HepG2 (cell line): ENCODE data around the gene DPYD. TPM values are rescaled to one million over a fixed set of nuclear protein-coding genes. Genes with fewer than 3 reads are reported as not detected.

ENCODE experiments used
- ATAC-seq: fragments of 200-7000 bp; cut with Tn5 transposase; 3 replicates; pipeline ENCODE4 v1.9.1; 2020; ENCODE audit warnings: mild to moderate bottlenecking, moderate library complexity
- BruUV-seq: library from RNA; stranded (reverse); fragments of 400-500 nt; replicated peaks from 2 replicates; lab custom pipeline; 2021; lab: Mats Ljungman, UMichigan
- CTCF ChIA-PET: fragments of 300-600 bp; formaldehyde crosslinking; extraction: SDS; loops from one replicate; lab custom pipeline; 2021; ENCODE audit warnings: low total read pairs, inconsistent platforms, low intra/inter-chr PET ratio; lab: Yijun Ruan, JAX
- POLR2A ChIA-PET: fragments of 350-600 bp; sonication (Branson Sonifier 250); formaldehyde crosslinking; loops from one replicate; lab custom pipeline; 2020; ENCODE audit warnings: antibody characterized with exemption, inconsistent platforms; lab: Yijun Ruan, JAX
- DNase-seq: peaks from one replicate; pipeline ENCODE4 v3.0.0-alpha.2; 2015; ENCODE audit warnings: low spot score
- FAIRE-seq: peaks from 3 replicates; lab custom pipeline; 2011; peaks lifted over from hg19 to GRCh38; lab: Jason Lieb, UNC
- H2AFZ ChIP-seq: one replicate; pipeline ENCODE4 v1.6.1; 2011; ENCODE audit warnings: low read length, inconsistent platforms
- H3K27ac ChIP-seq: fragments of 300-600 bp; 3 replicates; pipeline ENCODE4 v1.8.0; 2011; ENCODE audit warnings: mixed run types, mild to moderate bottlenecking, mixed read lengths, low read length, inconsistent platforms; ENCODE audit not compliant: insufficient read depth; ENCODE audit errors: extremely low read length
- H3K27me3 ChIP-seq, 2 experiments: fragments of 200-600 bp in 1 of 2; 2 replicates in 1 of 2; 3 replicates in 1 of 2; pipeline versions ENCODE4 v1.6.0 to v1.8.0; 2011; ENCODE audit warnings: low read length in 2 of 2, mild to moderate bottlenecking in 2 of 2, moderate library complexity in 2 of 2, inconsistent platforms in 1 of 2; ENCODE audit not compliant: insufficient read depth in 2 of 2, control insufficient read depth in 1 of 2
- H3K36me3 ChIP-seq, 2 experiments: fragments of 200-600 bp in 1 of 2; replicated peaks in 1 of 2; 2 replicates in 1 of 2; 3 replicates in 1 of 2; pipeline versions ENCODE4 v1.5.1 to v1.8.0; 2011; ENCODE audit warnings: low read length in 2 of 2, inconsistent platforms in 1 of 2; ENCODE audit not compliant: insufficient read depth in 2 of 2, control insufficient read depth in 1 of 2
- H3K4me1 ChIP-seq: 2 replicates; pipeline ENCODE4 v1.5.1; 2012; ENCODE audit warnings: low read length, inconsistent platforms; ENCODE audit not compliant: insufficient read depth
- H3K4me2 ChIP-seq: 2 replicates; pipeline ENCODE4 v1.6.0; 2011; ENCODE audit warnings: low read depth, low read length, inconsistent platforms
- H3K4me3 ChIP-seq, 3 experiments: fragments of 200-600 bp in 1 of 3; sonication (generic), shearing (Covaris generic) in 1 of 3; replicated peaks in 1 of 3; 2 replicates each; pipeline ENCODE4 v1.5.1; 2011 to 2016; ENCODE audit warnings: low read length in 3 of 3, inconsistent platforms in 2 of 3, low read depth in 2 of 3, mild to moderate bottlenecking in 2 of 3, control low read depth in 1 of 3, mixed read lengths in 1 of 3; ENCODE audit not compliant: insufficient read depth in 1 of 3
- H3K79me2 ChIP-seq: one replicate; pipeline ENCODE4 v1.6.1; 2011; ENCODE audit warnings: low read length, inconsistent platforms; ENCODE audit not compliant: insufficient read depth
- H3K9ac ChIP-seq: 2 replicates; pipeline ENCODE4 v1.6.0; 2011; ENCODE audit warnings: mild to moderate bottlenecking, low read depth, low read length, inconsistent platforms; ENCODE audit not compliant: insufficient read depth
- H3K9me3 ChIP-seq: 2 replicates; pipeline ENCODE4 v1.5.1; 2012; ENCODE audit warnings: mild to moderate bottlenecking, low read length
- H4K20me1 ChIP-seq: 2 replicates; pipeline ENCODE4 v1.6.0; 2011; ENCODE audit warnings: inconsistent platforms, mild to moderate bottlenecking, low read length, moderate library complexity; ENCODE audit not compliant: insufficient read depth
- AHR ChIP-seq: IDR thresholded peaks from 2 replicates; pipeline ENCODE4 v1.6.1; 2018; ENCODE audit warnings: missing genetic modification reagents, missing compliant biosample characterization
- CC2D1A ChIP-seq: sonication (generic); formaldehyde crosslinking; IDR thresholded peaks from 2 replicates; pipeline ENCODE4 v1.8.1; 2023; ENCODE audit warnings: mild to moderate bottlenecking, missing genetic modification reagents
- DPF2 ChIP-seq: sonication (generic); formaldehyde crosslinking; IDR thresholded peaks from 2 replicates; pipeline ENCODE4 v1.4.0; 2020; ENCODE audit warnings: mild to moderate bottlenecking, low read depth, missing genetic modification reagents, borderline replicate concordance
- HNF4A ChIP-seq: sonication (generic); formaldehyde crosslinking; IDR thresholded peaks from 2 replicates; pipeline ENCODE4 v1.4.0; 2020; ENCODE audit warnings: missing genetic modification reagents
- PBX2 ChIP-seq: IDR thresholded peaks from 2 replicates; pipeline ENCODE4 v1.6.1; 2016; ENCODE audit warnings: control low read depth
- PCBP1 ChIP-seq: fragments of 200-400 bp; formaldehyde crosslinking; IDR thresholded peaks from 2 replicates; pipeline ENCODE4 v1.6.1; 2017; ENCODE audit warnings: mild to moderate bottlenecking, low read depth, low read length, borderline replicate concordance
- ZBTB37 ChIP-seq: sonication (generic); formaldehyde crosslinking; IDR thresholded peaks from 2 replicates; pipeline ENCODE4 v1.4.0; 2020; ENCODE audit warnings: mild to moderate bottlenecking, missing genetic modification reagents
- ZNF207 ChIP-seq: fragments of 450-650 bp; IDR thresholded peaks from 2 replicates; pipeline ENCODE4 v1.6.1; 2016; ENCODE audit warnings: antibody characterized with exemption, borderline replicate concordance
- ZNF614 ChIP-seq: IDR thresholded peaks from 2 replicates; pipeline ENCODE4 v1.6.1; 2018; ENCODE audit warnings: missing biosample characterization, missing genetic modification reagents, inconsistent platforms, borderline replicate concordance
- WGBS: methylation state at CpG from one replicate; pipeline ENCODE4 v1.1.6; 2017; ENCODE audit warnings: low lambda C conversion rate; 5-methylcytosine and 5-hydroxymethylcytosine counted together
- in situ Hi-C: cut with HindIII; loops from 2 replicates; pipeline ENCODE4 v1.10.0; 2017; ENCODE audit warnings: low pct_unique_long_range_greater_than_20kb; ENCODE audit not compliant: extremely low pct_ligation_motif_present
- intact Hi-C: fragments of 100-400 bp; cut with micrococcal nuclease; formaldehyde crosslinking; loops from one replicate; pipeline ENCODE4 v1.10.0; 2022; ENCODE audit not compliant: unreplicated experiment
- polyA plus RNA-seq, 8 experiments: library from polyadenylated mRNA; depleted of rRNA in 3 of 8; stranded (reverse) in 7 of 8; unstranded in 1 of 8; fragments of >200 nt; fragmentation: Illumina TruSeq in 4 of 8; extraction: Trizol in 4 of 8; gene quantifications; 2 replicates each; pipeline versions ENCODE4 v1.2.1 to v1.2.3, GENCODE V29; 2011 to 2016; ENCODE audit warnings: low read depth in 4 of 8, missing spikeins in 1 of 8, mixed read lengths in 1 of 8; ENCODE audit not compliant: insufficient read depth in 1 of 8
- total RNA-seq, 5 experiments: library from RNA; depleted of rRNA; stranded (reverse); fragments of >200 nt; fragmentation: Illumina TruSeq; extraction: Trizol; gene quantifications; 2 replicates each; pipeline ENCODE4 v1.2.3, GENCODE V29; 2016; ENCODE audit warnings: low read depth in 1 of 5
- TF ChIP-seq, protein P1 (sequence below): sonication (generic); formaldehyde crosslinking; IDR thresholded peaks from 2 replicates; pipeline ENCODE4 v1.4.0; 2020; ENCODE audit warnings: missing genetic modification reagents, mild to moderate bottlenecking, borderline replicate concordance
- TF ChIP-seq, protein P2 (sequence below), 2 experiments: sonication (generic) in 1 of 2; formaldehyde crosslinking in 1 of 2; IDR thresholded peaks; 2 replicates each; pipeline versions ENCODE4 v1.5.1 to v1.6.1; 2011 to 2020; ENCODE audit warnings: borderline replicate concordance in 1 of 2, low read depth in 1 of 2, low read length in 1 of 2, mild to moderate bottlenecking in 1 of 2, missing genetic modification reagents in 1 of 2, moderate library complexity in 1 of 2

DPYD gene
- total and polyA plus RNA-seq, 2 of the 13 experiments (the other 11 are each of a cell fraction or from before 2014, with no cell fraction given) = 1.3 to 3.4 TPM

DNA sequence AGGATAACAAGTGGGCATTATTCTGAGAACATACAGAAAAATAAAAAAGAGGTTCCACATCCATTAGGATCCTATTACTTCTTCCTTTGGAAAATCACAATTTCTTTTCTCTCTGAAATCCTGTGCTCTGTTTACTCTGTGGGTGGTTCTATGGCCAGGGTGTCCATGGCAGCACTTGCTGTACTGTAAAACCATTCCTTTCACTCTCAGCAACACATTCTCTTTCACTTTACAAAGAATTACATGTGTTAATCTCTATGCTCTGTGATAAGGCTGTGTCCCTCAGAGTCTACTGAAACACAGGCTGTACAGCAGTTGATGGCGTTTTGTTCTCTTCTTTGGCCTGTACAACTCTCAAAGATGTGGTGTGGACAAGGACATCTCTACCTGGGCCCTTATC lies 675.2 kb downstream of the DPYD start:
- H3K4me1 ChIP-seq = no peaks in the 10 kb centered on the region
- no peaks in the 10 kb centered on the region for H4K20me1 ChIP-seq
- ATAC-seq (no peak), DNase-seq (no peak), FAIRE-seq (no peak)
- H3K4me3 ChIP-seq = no peak overlapping the region
- H3K27me3 ChIP-seq = no peaks in the 10 kb centered on the region
- no TSS peak for BruUV-seq
- intact Hi-C loops = loop anchor here (10.0 kb wide), 2 partner anchors 279 to 809 kb away; no protein-coding TSS in a partner anchor
- no peak overlapping the region for H3K27ac ChIP-seq
- H3K9me3 ChIP-seq = no peaks in the 10 kb centered on the region
- H3K36me3 ChIP-seq = no peaks in the 10 kb centered on the region
- no peak overlapping the region for H2AFZ ChIP-seq
- CTCF ChIA-PET = no interaction called here
- POLR2A ChIA-PET = no interaction called here
- H3K9ac ChIP-seq = no peak overlapping the region
- H3K4me2 ChIP-seq = no peak overlapping the region
- no CpG with 5 or more reads among the region's 1 CpG for WGBS
- in situ Hi-C loops = no loop called here
- no peaks in the 10 kb centered on the region for H3K79me2 ChIP-seq
- no peak for TF ChIP-seq ZNF207
- TF ChIP-seq, protein P1, sequence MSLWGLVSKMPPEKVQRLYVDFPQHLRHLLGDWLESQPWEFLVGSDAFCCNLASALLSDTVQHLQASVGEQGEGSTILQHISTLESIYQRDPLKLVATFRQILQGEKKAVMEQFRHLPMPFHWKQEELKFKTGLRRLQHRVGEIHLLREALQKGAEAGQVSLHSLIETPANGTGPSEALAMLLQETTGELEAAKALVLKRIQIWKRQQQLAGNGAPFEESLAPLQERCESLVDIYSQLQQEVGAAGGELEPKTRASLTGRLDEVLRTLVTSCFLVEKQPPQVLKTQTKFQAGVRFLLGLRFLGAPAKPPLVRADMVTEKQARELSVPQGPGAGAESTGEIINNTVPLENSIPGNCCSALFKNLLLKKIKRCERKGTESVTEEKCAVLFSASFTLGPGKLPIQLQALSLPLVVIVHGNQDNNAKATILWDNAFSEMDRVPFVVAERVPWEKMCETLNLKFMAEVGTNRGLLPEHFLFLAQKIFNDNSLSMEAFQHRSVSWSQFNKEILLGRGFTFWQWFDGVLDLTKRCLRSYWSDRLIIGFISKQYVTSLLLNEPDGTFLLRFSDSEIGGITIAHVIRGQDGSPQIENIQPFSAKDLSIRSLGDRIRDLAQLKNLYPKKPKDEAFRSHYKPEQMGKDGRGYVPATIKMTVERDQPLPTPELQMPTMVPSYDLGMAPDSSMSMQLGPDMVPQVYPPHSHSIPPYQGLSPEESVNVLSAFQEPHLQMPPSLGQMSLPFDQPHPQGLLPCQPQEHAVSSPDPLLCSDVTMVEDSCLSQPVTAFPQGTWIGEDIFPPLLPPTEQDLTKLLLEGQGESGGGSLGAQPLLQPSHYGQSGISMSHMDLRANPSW (CRISPR knock-in tag) = no peak
- no peak for TF ChIP-seq HNF4A
- no peak for TF ChIP-seq CC2D1A

DNA sequence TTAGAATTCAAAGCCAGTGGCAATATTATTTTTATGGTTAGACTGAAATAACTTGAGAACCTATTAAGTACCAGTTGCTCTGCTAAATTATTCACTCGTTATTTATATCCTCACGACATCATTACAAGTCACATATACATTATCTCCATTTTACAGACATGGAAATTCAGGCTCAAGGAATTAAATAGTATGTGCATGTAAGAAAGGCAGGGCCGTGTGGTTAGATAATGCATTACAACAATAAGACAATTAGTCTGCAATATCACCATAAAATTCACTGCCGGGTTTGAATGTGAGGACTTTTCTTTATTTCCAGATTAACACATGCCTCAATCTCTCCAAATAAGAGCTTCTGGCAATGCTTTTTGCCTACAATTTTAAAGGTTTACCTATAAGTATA lies 675.8 kb downstream of the DPYD start:
- DNase-seq (no peak), ATAC-seq (no peak), FAIRE-seq (no peak)
- Histone ChIP-seq H3K79me2 (no peaks in the 10 kb centered on the region), H3K36me3 (no peaks in the 10 kb centered on the region), H2AFZ (no peak overlapping the region), H3K27me3 (no peaks in the 10 kb centered on the region), H3K4me3 (no peak overlapping the region), H3K4me2 (no peak overlapping the region), H3K27ac (no peak overlapping the region), H4K20me1 (no peaks in the 10 kb centered on the region), H3K9ac (no peak overlapping the region), H3K4me1 (no peaks in the 10 kb centered on the region), H3K9me3 (no peaks in the 10 kb centered on the region)
- ChIA-PET CTCF (no interaction called here), POLR2A (no interaction called here)
- BruUV-seq = no TSS peak
- intact Hi-C loops = loop anchor here (10.0 kb wide), 2 partner anchors 280 to 810 kb away; no protein-coding TSS in a partner anchor
- in situ Hi-C loops = no loop called here
- 48% methylated on average over 4 of the region's 4 CpGs for WGBS
- TF ChIP-seq PCBP1 (no peak), PBX2 (CRISPR knock-in tag) (no peak), ZNF614 (CRISPR knock-in tag) (no peak), DPF2 (CRISPR knock-in tag) (no peak), AHR (CRISPR knock-in tag) (no peak), ZBTB37 (CRISPR knock-in tag) (no peak)
- TF ChIP-seq, protein P2, sequence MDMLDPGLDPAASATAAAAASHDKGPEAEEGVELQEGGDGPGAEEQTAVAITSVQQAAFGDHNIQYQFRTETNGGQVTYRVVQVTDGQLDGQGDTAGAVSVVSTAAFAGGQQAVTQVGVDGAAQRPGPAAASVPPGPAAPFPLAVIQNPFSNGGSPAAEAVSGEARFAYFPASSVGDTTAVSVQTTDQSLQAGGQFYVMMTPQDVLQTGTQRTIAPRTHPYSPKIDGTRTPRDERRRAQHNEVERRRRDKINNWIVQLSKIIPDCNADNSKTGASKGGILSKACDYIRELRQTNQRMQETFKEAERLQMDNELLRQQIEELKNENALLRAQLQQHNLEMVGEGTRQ (IDR thresholded peaks at IDR 0.05; ENCODE audit: low read depth, low read length) = no peak
- TF ChIP-seq, protein P2 (CRISPR knock-in tag; IDR thresholded peaks at IDR 0.05; ENCODE audit: borderline replicate concordance) = no peak
